Retinal pigment epithelial cell (primary cell): ENCODE measurements around the gene PDIA3.

Experiments used
- DNase-seq: peaks from one replicate; pipeline ENCODE4 v3.0.0-alpha.2; 2010; ENCODE audit warnings: low read depth
- H3K4me3 ChIP-seq: 2 replicates; pipeline ENCODE4 v1.5.1; 2011; ENCODE audit warnings: mild to moderate bottlenecking, low read length, control low read depth, moderate library complexity
- CTCF ChIP-seq: conservative IDR thresholded peaks from 2 replicates; pipeline ENCODE4 v1.5.1; 2011; ENCODE audit warnings: low read depth, low read length, control low read depth, inconsistent platforms

Gene PDIA3

GRCh38 chr15:43794269-43795037 lies 48.2 kb downstream of the PDIA3 start:
- peak; percentile 22 for DNase-seq
- peak overlapping the region; percentile 99 for H3K4me3 ChIP-seq
- TF ChIP-seq CTCF: no peak

- H3K4me3 ChIP-seq: no peak overlapping the region
- TF ChIP-seq CTCF: no peak
- DNase-seq: no peak
These were observed 49.0 kb downstream of the PDIA3 start for GRCh38 chr15:43795197-43795596.

GRCh38 chr15:43795997-43796396 lies 49.8 kb downstream of the PDIA3 start:
- TF ChIP-seq CTCF: no peak
- no peak for DNase-seq
- no peak overlapping the region for H3K4me3 ChIP-seq

- TF ChIP-seq CTCF: no peak
- H3K4me3 ChIP-seq: no peak overlapping the region
- DNase-seq: no peak
These were observed 50.3 kb downstream of the PDIA3 start for GRCh38 chr15:43796566-43796965.

GRCh38 chr15:43799209-43799944 lies 53.1 kb downstream of the PDIA3 start:
- H3K4me3 ChIP-seq: no peak overlapping the region
- no peak for DNase-seq
- no peak for TF ChIP-seq CTCF

- no peak for DNase-seq
- peak within 1 kb of the TSS; percentile 94 for H3K4me3 ChIP-seq
- TF ChIP-seq CTCF: no peak
These were observed 53.7 kb downstream of the PDIA3 start, which contains the start of gene SERINC4 for GRCh38 chr15:43799945-43800285. SERINC4 (minus strand) TSS chr15:43800220; CDS start chr15:43799986, 234 bp downstream.
